Lower leg skin (tissue), 3 donors: ENCODE measurements around the gene NINL.

ENCODE experiments used
- CTCF ChIP-seq, 3 donors: fragments of 450-650 bp; IDR thresholded peaks; one replicate each; pipeline ENCODE4 v1.5.1; 2016; ENCODE audit warnings: antibody characterized with exemption in 3 of 3, mild to moderate bottlenecking in 3 of 3, moderate library complexity in 2 of 3
- POLR2A ChIP-seq, 2 donors: fragments of 450-650 bp; IDR thresholded peaks; one replicate each; pipeline ENCODE4 v1.6.1; 2016 to 2017; ENCODE audit warnings: antibody characterized with exemption in 2 of 2, mild to moderate bottlenecking in 1 of 2, moderate library complexity in 1 of 2

DNA sequence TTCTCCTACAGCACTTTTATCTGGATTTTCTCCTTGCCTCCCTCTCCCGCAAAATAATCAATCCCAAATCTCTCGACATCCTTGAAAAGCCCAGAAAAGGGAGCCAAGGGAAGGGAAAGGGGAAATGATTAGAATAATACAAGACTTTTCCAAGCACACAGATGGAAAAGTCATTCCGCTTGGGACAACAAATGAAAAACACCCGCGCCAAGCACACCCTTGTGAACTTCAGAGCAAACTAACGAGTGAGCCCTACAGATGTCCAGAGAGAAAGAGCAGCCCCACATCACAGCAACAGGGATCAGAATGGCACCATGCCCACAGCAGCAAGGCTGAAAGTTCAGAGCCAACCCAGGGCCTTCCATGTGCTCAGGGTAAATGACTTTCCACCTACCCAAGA, 49.6 kb downstream of the NINL start:
- TF ChIP-seq CTCF (IDR thresholded peaks at IDR 0.05), result no peak
- no peak for TF ChIP-seq POLR2A (IDR thresholded peaks at IDR 0.05)
